ENCODE data around the gene ZNF621. TPM values are rescaled to one million over a fixed set of nuclear protein-coding genes. Genes with fewer than 3 reads are reported as not detected.

Gene ZNF621
- total and polyA plus RNA-seq, 9 of the 15 experiments (the other 6 are each of a cell fraction or from before 2014, with no cell fraction given): 4.7 to 28.9 (median 20.6) TPM

DNA sequence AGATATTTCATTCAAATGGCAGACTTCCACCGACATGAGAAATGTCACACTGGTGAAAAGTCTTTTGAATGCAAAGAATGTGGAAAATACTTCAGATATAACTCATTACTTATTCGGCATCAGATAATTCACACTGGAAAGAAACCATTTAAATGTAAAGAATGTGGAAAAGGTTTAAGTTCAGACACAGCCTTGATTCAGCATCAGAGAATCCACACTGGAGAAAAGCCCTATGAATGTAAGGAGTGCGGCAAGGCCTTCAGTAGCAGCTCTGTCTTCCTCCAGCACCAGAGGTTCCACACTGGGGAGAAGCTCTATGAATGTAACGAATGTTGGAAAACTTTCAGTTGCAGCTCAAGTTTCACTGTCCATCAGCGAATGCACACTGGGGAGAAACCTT lies 8.6 kb upstream of the ZNF621 start (continued):
- TF ChIP-seq, protein P1, sequence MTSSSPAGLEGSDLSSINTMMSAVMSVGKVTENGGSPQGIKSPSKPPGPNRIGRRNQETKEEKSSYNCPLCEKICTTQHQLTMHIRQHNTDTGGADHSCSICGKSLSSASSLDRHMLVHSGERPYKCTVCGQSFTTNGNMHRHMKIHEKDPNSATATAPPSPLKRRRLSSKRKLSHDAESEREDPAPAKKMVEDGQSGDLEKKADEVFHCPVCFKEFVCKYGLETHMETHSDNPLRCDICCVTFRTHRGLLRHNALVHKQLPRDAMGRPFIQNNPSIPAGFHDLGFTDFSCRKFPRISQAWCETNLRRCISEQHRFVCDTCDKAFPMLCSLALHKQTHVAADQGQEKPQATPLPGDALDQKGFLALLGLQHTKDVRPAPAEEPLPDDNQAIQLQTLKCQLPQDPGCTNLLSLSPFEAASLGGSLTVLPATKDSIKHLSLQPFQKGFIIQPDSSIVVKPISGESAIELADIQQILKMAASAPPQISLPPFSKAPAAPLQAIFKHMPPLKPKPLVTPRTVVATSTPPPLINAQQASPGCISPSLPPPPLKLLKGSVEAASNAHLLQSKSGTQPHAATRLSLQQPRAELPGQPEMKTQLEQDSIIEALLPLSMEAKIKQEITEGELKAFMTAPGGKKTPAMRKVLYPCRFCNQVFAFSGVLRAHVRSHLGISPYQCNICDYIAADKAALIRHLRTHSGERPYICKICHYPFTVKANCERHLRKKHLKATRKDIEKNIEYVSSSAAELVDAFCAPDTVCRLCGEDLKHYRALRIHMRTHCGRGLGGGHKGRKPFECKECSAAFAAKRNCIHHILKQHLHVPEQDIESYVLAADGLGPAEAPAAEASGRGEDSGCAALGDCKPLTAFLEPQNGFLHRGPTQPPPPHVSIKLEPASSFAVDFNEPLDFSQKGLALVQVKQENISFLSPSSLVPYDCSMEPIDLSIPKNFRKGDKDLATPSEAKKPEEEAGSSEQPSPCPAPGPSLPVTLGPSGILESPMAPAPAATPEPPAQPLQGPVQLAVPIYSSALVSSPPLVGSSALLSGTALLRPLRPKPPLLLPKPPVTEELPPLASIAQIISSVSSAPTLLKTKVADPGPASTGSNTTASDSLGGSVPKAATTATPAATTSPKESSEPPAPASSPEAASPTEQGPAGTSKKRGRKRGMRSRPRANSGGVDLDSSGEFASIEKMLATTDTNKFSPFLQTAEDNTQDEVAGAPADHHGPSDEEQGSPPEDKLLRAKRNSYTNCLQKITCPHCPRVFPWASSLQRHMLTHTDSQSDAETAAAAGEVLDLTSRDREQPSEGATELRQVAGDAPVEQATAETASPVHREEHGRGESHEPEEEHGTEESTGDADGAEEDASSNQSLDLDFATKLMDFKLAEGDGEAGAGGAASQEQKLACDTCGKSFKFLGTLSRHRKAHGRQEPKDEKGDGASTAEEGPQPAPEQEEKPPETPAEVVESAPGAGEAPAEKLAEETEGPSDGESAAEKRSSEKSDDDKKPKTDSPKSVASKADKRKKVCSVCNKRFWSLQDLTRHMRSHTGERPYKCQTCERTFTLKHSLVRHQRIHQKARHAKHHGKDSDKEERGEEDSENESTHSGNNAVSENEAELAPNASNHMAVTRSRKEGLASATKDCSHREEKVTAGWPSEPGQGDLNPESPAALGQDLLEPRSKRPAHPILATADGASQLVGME (CRISPR knock-in tag; IDR thresholded peaks at IDR 0.05): no peak
- TF ChIP-seq ZNF445 (CRISPR knock-in tag; IDR thresholded peaks at IDR 0.05; ENCODE audit: low read depth) (no peak), ZNF347 (CRISPR knock-in tag; IDR thresholded peaks at IDR 0.05; ENCODE audit: low read depth) (no peak), CEBPG (CRISPR knock-in tag; IDR thresholded peaks at IDR 0.05) (no peak), CEBPG (tag; conservative IDR thresholded peaks at IDR 0.05 in 1 of 2, IDR thresholded peaks at IDR 0.05 in 1 of 2) (no peak), LEF1 (IDR thresholded peaks at IDR 0.05) (no peak)
- TF ChIP-seq, protein P2, sequence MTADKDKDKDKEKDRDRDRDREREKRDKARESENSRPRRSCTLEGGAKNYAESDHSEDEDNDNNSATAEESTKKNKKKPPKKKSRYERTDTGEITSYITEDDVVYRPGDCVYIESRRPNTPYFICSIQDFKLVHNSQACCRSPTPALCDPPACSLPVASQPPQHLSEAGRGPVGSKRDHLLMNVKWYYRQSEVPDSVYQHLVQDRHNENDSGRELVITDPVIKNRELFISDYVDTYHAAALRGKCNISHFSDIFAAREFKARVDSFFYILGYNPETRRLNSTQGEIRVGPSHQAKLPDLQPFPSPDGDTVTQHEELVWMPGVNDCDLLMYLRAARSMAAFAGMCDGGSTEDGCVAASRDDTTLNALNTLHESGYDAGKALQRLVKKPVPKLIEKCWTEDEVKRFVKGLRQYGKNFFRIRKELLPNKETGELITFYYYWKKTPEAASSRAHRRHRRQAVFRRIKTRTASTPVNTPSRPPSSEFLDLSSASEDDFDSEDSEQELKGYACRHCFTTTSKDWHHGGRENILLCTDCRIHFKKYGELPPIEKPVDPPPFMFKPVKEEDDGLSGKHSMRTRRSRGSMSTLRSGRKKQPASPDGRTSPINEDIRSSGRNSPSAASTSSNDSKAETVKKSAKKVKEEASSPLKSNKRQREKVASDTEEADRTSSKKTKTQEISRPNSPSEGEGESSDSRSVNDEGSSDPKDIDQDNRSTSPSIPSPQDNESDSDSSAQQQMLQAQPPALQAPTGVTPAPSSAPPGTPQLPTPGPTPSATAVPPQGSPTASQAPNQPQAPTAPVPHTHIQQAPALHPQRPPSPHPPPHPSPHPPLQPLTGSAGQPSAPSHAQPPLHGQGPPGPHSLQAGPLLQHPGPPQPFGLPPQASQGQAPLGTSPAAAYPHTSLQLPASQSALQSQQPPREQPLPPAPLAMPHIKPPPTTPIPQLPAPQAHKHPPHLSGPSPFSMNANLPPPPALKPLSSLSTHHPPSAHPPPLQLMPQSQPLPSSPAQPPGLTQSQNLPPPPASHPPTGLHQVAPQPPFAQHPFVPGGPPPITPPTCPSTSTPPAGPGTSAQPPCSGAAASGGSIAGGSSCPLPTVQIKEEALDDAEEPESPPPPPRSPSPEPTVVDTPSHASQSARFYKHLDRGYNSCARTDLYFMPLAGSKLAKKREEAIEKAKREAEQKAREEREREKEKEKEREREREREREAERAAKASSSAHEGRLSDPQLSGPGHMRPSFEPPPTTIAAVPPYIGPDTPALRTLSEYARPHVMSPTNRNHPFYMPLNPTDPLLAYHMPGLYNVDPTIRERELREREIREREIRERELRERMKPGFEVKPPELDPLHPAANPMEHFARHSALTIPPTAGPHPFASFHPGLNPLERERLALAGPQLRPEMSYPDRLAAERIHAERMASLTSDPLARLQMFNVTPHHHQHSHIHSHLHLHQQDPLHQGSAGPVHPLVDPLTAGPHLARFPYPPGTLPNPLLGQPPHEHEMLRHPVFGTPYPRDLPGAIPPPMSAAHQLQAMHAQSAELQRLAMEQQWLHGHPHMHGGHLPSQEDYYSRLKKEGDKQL (CRISPR knock-in tag; IDR thresholded peaks at IDR 0.05; ENCODE audit: borderline replicate concordance): no peak
